ENCODE results near the gene CLDN19.

GRCh38 chr1:42752284-42752683 is 12.2 kb upstream of the CLDN19 start:
- TF ChIP-seq CTCF (IDR thresholded peaks at IDR 0.05; ENCODE audit: low read depth, low read length, poor library complexity, severe bottlenecking): no peak
- TF ChIP-seq EZH2phosphoT487 (IDR thresholded peaks at IDR 0.05; ENCODE audit: borderline replicate concordance, low read length): no peak

Data from DOHH2 (cell line).